GM18507 (cell line): Measurements from ENCODE around the gene OBSCN.

Source experiments
- DNase-seq: peaks from one replicate; pipeline ENCODE4 v3.0.0; 2011; ENCODE audit warnings: low read depth; ENCODE audit not compliant: insufficient read length; ENCODE audit errors: extremely low spot score
- FAIRE-seq: peaks from 2 replicates; lab custom pipeline; 2011; peaks lifted over from hg19 to GRCh38; lab: Jason Lieb, UNC

The OBSCN gene

DNA sequence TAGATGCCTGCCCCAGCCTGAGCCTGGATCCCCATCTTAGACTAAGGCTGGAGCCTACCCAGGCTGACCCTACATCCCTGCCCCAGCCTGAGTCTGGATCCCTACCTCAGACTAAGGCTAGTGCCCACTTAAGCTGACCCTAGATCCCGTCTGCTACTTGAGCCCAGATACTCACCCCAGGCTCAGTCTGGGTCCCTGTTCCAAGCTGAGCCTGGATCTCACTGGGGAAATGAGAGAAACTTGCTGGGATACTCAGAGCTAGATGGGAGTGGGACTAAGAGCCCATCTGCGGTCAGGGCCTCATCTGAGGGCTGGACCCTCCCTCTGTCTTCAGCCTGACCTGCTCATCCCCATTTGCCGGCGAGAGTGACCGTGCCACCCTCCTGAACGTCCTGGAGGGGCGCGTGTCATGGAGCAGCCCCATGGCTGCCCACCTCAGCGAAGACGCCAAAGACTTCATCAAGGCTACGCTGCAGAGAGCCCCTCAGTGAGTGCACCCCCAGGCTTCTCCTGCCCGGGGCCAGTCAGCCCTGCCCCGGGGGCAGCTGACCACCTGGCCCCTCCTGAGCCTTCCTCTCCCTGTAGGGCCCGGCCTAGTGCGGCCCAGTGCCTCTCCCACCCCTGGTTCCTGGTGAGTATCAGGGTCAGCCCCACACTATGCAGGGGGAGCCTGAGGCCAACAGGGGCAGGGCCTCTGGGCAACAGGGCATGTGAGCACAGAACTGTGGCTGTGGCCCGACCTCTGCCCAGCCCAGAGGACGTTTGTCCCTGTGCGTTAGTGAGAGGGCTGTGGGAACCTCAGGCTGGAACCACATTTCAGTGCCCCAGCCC, 162.0 kb downstream of the OBSCN start:
- no peak for DNase-seq
- FAIRE-seq = no peak

DNA sequence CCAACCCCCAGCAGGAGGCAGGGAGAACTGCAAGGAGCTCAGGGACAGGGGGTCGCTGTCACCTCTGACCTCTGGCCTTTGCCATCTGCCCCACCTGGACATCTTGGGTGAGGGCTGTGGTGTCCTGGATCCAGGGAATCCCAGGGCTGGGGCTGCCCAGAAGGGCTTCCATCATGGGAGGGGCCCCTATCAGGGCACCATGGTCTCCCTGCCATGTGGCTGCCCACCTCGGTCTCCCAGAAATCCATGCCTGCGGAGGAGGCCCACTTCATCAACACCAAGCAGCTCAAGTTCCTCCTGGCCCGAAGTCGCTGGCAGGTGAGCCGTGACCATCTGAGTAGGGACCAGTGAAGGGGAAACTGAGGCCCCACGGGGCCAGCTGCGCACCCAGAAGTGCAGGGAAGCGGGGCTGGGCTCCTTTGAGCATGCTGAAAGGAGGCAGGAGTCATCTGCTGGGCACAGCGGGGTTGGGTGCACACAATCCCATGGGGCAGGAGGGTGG, 162.6 kb downstream of the OBSCN start:
- FAIRE-seq (no peak), DNase-seq (no peak)

DNA sequence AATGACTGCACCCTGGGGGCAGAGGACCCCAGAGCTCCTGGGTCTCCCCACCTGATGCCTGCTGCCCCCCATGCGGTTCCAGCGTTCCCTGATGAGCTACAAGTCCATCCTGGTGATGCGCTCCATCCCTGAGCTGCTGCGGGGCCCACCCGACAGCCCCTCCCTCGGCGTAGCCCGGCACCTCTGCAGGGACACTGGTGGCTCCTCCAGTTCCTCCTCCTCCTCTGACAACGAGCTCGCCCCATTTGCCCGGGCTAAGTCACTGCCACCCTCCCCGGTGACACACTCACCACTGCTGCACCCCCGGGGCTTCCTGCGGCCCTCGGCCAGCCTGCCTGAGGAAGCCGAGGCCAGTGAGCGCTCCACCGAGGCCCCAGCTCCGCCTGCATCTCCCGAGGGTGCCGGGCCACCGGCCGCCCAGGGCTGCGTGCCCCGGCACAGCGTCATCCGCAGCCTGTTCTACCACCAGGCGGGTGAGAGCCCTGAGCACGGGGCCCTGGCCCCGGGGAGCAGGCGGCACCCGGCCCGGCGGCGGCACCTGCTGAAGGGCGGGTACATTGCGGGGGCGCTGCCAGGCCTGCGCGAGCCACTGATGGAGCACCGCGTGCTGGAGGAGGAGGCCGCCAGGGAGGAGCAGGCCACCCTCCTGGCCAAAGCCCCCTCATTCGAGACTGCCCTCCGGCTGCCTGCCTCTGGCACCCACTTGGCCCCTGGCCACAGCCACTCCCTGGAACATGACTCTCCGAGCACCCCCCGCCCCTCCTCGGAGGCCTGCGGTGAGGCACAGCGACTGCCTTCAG, 163.3 kb downstream of the OBSCN start:
- no peak for DNase-seq
- no peak for FAIRE-seq

DNA sequence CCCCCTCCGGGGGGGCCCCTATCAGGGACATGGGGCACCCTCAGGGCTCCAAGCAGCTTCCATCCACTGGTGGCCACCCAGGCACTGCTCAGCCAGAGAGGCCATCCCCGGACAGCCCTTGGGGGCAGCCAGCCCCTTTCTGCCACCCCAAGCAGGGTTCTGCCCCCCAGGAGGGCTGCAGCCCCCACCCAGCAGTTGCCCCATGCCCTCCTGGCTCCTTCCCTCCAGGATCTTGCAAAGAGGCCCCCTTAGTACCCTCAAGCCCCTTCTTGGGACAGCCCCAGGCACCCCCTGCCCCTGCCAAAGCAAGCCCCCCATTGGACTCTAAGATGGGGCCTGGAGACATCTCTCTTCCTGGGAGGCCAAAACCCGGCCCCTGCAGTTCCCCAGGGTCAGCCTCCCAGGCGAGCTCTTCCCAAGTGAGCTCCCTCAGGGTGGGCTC, 163.9 kb downstream of the OBSCN start:
- DNase-seq = no peak
- FAIRE-seq = no peak

DNA sequence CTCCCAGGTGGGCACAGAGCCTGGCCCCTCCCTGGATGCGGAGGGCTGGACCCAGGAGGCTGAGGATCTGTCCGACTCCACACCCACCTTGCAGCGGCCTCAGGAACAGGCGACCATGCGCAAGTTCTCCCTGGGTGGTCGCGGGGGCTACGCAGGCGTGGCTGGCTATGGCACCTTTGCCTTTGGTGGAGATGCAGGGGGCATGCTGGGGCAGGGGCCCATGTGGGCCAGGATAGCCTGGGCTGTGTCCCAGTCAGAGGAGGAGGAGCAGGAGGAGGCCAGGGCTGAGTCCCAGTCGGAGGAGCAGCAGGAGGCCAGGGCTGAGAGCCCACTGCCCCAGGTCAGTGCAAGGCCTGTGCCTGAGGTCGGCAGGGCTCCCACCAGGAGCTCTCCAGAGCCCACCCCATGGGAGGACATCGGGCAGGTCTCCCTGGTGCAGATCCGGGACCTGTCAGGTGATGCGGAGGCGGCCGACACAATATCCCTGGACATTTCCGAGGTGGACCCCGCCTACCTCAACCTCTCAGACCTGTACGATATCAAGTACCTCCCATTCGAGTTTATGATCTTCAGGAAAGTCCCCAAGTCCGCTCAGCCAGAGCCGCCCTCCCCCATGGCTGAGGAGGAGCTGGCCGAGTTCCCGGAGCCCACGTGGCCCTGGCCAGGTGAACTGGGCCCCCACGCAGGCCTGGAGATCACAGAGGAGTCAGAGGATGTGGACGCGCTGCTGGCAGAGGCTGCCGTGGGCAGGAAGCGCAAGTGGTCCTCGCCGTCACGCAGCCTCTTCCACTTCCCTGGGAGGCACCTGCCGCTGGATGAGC, 164.5 kb downstream of the OBSCN start:
- FAIRE-seq (no peak), DNase-seq (no peak)

DNA sequence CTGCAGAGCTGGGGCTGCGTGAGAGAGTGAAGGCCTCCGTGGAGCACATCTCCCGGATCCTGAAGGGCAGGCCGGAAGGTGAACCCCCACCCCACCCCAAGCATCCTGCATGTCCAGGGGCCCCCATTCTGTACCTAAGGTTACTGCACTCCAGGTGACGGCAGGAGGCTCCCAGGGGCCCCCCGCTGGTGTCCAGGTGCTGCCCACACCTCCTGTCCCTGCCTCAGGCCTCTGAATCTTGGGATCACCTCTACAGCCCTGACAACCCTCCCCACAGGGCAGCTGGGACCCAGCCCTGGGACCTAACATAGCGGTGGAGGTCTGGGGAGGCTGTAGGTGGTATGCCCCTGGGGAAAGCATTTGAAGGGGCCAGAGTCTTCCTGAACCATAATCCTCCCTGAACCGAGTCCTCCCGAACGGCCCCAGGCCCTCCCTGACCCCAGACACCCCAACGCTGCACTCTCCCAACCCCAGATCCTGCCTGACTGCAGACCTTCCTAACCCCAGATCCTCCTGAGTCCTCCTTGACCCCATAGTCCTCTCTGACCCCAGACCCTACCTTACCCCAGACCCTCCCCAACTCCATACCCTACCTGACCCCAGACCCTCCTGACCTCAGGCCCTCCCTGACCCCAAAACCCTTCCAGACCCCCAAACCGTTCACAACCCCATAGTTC, 165.3 kb downstream of the OBSCN start:
- DNase-seq = no peak
- no peak for FAIRE-seq

DNA sequence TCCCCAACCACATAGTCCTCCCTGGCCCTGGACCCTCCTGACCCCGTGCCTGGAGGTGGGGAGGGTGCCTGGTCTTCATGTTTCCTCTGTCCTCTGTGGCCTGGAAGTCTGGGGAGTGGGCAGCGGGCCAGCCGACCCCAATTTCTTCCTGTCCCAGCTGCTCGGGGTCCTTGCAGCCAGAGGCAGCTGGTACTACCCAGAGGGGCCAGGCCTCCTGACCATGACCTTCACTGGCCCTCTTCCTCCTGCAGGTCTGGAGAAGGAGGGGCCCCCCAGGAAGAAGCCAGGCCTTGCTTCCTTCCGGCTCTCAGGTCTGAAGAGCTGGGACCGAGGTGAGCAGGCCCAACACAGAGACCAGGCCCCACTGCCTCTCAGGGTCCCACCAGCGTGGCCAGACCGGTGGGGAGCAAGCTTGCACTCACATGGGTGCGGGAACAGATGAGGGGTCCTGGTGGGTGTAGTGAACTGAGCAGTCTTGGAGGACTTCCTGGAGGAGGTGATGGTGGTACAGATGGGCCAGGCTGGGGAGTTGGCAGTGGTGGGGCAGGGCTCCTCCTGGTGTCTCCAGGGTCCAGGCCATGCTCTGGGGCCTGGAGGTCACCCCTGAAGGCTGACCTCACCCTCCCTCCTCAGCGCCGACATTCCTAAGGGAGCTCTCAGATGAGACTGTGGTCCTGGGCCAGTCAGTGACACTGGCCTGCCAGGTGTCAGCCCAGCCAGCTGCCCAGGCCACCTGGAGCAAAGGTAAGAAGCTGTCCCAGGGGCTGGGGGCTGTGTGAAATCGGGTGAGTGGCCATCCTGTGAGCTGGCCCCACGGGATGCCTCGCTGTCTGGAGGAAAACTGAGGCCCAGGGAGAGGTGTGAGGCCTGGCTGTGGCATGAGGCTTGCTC, 166.1 kb downstream of the OBSCN start:
- FAIRE-seq = no peak
- DNase-seq = no peak

DNA sequence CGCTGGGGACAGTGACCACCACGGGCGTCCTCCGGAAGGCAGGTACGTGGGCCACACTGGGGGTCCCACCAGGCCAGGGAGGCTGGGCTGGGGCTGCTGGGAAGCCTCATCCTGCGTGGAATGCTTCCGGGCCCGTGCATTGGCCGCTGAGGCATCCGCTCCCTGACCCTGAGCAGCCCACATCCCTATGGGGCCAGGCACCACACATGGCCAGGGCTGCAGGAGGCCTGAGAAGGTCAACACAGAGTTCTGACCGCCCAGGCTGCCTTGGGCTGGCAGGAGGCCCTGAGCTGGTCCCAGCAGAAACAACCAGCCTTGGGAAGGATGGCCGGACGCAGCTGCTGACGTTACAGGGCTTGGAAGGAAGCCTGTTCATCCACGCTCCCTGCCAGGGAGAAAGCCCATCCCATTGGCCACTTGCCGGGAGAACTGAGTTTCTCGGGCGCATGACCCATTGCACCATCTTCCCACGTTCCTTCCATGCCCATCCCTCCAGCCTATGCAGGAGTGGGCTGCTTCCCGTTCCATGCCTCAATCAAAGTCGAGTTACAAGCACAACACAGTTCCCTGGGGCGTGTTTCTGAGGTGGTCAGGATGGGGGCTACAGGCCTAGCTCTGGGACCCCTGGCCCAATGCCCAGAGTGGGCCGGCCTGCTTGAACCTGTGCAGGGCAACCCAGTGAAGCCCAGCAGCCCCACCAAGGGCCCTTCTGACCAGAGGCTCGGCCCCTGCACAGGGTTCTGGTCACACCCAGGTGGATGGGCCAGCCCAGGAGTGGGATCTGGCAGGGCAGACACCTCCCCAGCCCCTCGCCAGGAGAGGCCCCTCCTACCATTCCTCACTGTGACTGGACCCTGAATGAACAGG, 167.1 kb downstream of the OBSCN start:
- FAIRE-seq (no peak), DNase-seq (no peak)

DNA sequence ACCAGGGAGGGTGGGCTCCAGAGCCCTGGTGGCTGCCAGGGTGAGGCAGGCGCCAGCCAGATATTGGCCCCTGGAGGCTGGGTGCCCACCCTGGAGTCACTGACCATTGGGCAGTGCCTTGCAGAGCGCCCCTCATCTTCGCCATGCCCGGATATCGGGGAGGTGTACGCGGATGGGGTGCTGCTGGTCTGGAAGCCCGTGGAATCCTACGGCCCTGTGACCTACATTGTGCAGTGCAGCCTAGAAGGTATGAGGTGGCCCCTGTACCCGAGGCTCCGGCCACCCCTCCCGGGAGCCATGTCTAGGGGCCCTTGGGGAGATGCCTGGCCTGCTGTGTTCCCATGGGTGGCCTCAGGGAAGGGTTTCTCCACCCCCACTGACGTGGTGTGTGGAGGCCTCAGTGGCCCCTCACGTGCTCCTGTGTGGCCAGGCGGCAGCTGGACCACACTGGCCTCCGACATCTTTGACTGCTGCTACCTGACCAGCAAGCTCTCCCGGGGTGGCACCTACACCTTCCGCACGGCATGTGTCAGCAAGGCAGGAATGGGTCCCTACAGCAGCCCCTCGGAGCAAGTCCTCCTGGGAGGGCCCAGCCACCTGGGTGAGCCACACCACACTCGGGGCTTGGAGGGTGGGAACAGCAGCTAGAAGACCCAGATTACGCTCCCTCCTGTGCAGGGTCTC, 167.9 kb downstream of the OBSCN start:
- FAIRE-seq (no peak), DNase-seq (no peak)

DNA sequence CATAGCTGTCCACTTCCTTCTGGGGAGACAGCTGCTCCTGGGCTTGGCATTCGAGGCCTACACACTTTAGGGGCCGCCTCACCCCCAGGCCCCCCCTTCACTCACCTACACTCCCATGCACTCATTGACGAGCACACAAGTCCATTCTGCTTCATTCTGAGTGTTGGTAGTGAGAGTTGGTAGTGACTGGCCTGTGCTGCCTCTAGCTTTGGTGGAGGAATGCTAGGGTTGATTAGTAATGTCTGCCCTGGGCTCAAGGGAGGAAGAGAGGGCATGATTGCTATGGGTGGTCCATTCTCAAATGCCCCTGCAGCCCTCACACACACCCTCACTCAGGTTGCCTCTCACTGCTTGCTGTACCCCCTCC, 168.4 kb downstream of the OBSCN start:
- FAIRE-seq = no peak
- DNase-seq = no peak

DNA sequence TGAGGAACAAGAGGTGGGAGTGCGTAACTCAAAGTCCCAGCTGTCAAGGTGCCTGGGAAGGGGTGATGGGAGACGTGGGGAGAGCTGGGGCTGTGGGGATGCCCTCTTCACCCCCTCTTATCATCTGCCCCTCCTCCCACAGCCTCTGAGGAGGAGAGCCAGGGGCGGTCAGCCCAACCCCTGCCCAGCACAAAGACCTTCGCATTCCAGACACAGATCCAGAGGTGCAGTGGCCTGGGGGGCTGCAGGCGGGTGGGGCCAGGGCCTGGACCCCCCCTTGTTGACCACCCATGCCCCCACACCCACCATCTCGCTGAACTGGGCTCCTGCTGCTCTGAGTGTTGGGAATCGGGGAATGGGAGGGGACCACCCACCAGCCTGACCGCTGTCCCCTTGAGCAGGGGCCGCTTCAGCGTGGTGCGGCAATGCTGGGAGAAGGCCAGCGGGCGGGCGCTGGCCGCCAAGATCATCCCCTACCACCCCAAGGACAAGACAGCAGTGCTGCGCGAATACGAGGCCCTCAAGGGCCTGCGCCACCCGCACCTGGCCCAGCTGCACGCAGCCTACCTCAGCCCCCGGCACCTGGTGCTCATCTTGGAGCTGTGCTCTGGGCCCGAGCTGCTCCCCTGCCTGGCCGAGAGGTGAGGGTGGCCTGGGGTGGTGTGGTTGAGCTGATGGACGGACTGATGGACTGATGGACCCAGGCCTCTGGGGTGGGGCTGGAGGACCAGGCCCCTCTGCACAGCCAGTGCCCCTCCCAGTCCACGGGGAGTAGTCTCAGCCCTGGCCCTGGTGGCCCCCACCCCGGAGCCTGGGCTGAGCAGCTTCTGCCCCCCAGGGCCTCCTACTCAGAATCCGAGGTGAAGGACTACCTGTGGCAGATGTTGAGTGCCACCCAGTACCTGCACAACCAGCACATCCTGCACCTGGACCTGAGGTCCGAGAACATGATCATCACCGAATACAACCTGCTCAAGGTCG, 169.1 kb downstream of the OBSCN start:
- FAIRE-seq (no peak), DNase-seq (no peak)

DNA sequence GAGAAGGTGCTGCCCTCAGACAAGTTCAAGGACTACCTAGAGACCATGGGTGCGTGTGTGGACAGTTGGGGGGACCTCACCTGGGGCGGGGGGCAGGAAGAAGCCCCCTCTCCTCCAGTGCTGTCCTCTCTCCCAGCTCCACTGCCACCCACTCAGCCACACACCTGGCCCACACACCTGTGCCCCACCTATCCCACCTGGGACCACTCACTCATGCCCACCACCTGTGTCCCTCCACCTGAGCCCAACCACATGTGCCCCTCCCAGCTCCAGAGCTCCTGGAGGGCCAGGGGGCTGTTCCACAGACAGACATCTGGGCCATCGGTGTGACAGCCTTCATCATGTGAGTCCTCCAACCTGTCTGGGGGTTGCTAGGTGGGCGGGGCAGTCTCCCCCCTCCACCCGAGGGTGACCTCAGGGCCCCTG, 169.8 kb downstream of the OBSCN start:
- DNase-seq (no peak), FAIRE-seq (no peak)

DNA sequence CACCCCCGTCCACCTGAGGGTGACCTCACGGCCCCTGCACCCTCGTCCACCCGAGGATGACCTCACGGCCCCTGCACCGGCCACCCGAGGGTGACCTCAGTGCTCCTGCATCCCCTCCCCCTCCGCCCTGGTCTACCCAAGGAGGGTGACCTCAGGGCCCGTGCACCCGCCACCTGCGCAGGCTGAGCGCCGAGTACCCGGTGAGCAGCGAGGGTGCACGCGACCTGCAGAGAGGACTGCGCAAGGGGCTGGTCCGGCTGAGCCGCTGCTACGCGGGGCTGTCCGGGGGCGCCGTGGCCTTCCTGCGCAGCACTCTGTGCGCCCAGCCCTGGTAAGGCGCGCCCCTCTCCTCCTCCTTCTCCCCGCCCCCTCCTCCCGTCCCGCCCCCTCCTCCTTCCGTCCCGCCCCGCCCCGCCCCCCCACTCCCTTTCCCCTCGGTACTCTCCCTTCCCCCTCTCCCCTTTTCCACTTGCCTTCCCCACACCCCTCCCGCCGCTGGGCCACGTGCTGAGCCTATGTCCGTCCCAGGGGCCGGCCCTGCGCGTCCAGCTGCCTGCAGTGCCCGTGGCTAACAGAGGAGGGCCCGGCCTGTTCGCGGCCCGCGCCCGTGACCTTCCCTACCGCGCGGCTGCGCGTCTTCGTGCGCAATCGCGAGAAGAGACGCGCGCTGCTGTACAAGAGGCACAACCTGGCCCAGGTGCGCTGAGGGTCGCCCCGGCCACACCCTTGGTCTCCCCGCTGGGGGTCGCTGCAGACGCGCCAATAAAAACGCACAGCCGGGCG, 170.4 kb downstream of the OBSCN start:
- FAIRE-seq (no peak), DNase-seq (no peak)

DNA sequence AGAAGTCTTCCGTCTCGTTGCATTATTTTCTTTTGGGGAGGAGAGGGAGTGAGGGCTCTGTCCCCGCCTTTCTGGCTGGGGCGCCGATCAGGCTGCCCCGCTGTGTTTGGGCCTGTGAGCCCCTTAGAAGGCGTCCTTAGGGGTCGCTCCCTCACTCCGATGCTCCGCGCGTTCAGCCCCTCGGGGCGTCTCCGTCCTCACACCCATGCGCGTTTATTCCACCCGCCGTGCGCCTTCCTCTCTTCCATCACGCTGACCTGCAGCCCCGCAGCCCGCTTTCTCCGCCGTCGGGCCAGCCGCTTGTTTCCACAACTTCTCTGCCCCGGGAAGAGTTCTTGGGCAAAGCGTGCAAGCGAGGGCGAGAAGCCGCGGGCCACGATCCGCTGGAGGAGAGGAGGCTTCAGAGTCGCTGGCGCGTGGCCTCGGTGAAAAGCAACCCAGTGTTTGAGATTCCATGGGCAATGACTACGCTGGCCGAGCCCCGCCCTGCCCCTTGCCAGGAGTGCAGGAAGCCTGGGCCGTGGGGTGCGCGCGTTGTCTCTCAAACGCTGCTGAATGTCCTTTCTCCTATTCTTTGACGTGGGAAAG, 171.1 kb downstream of the OBSCN start:
- no peak for DNase-seq
- FAIRE-seq = no peak

DNA sequence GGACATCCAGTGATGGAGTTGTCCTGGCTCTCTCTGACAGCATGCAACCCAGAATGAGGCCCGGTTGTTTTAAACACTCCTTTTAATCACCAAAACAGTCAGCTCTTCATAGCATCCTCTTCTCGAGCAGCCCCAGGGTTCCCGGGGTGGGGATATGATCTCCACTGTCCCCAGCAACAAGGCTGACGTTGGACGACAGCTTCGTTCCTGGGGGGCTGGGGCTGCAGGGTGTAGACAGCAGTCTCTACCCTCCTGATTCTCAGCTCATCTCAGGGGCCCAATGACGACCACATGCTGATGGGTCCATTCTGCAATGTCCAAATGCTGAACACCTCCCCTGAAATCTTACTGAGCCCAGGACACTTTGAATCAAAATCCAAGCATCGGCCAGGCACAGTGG, 171.8 kb downstream of the OBSCN start:
- DNase-seq = no peak
- FAIRE-seq = no peak
